Activated T-cell treated with anti-CD3 and anti-CD28 coated beads, Interleukin-2, amount 50 U/mL, for 1 hour (primary cell): ENCODE data around the gene BPIFA3.

Source experiments
- DNase-seq: peaks from one replicate; pipeline ENCODE4 v3.0.0-alpha.2; 2020

BPIFA3 gene

DNA sequence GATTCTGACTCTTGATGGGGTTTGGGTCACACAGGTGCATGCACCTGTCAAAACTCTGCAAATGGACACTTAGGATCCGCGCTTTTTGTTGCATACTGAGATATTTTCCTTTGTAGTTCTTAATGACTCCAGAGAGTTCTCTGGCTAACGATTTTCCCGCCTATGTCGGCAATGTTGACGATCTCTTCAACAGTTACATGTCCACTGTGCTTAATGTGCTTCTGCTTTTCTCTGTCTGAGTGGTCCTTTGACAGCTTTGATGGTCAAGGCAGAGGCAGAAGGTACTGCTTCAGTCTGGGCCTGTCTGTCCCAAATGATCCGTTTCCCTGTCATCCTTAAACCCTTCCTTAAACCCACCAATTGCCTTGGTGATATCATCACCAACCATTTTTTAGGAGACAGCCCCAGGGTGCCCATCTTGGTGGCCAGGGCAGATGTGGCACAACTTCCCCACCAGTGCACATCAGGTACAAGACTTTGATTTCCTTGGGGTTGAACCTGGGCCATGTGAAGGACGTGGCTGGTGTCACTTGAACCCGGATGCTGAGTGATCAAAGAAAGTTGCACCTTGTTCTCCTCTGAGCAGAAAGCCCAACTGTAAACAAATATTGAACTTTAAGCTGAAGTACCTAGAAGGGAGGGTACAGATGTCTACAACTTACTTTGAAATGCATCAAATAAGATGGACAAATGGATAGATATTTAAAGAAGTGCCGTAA is 55.2 kb downstream of the BPIFA3 start:
- DNase-seq = no peak

DNA sequence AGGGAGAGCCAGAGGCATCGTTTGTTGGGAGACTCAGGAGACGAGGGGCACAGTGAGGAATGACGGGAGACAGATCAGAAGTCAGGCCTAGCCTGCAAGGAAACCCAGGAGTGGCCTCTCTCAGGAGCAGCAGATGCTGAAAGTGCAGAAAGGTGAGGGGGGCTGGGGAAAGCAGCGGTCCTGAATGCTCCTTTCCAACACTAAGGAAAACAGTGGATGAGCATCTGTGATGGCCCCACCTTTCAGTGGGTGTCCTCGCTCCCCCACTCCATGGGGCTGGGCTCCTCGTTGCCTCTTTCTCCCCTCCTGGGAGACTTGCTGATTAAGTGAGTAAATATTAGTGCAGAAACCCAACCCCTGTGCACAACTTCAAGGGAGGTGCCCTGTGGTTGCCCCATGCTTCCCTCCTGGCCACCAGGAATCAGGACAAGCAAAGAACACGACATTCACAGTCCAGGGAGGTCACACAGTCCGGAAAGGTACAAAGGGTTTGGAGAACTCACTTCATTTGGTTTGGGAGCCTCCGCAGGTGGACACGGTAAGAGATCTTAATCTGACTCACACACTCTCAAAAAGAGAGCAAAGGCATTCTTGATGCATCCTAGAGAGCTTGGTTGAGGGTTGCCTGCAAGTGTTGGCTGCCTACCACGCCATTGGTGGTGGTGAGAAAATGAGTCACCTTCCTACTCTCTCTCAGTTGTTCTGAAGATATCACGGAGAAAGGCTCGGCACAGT is 56.1 kb downstream of the BPIFA3 start:
- no peak for DNase-seq

DNA sequence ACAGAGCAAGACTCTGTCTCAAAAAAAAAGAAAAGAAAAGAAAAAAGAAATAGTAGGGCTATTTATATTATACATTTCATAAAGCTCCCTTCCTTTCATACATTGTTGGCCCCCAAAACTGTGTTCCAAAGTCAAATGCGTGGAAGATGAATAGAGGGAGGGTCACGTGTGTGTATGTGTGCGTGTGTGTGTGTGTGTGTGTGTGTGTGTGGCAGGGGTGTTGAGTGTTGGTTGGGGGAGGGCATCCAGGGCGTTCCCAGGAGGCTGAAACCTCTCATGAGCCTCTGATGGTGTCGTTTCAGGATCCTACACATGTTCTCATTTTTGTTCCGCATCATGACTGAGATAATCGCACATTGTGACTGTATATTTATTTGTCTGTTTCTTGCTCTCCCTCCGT is 58.1 kb downstream of the BPIFA3 start:
- DNase-seq = no peak

GRCh38 chr20:33275871-33276270 is 58.7 kb downstream of the BPIFA3 start:
- no peak for DNase-seq

DNA sequence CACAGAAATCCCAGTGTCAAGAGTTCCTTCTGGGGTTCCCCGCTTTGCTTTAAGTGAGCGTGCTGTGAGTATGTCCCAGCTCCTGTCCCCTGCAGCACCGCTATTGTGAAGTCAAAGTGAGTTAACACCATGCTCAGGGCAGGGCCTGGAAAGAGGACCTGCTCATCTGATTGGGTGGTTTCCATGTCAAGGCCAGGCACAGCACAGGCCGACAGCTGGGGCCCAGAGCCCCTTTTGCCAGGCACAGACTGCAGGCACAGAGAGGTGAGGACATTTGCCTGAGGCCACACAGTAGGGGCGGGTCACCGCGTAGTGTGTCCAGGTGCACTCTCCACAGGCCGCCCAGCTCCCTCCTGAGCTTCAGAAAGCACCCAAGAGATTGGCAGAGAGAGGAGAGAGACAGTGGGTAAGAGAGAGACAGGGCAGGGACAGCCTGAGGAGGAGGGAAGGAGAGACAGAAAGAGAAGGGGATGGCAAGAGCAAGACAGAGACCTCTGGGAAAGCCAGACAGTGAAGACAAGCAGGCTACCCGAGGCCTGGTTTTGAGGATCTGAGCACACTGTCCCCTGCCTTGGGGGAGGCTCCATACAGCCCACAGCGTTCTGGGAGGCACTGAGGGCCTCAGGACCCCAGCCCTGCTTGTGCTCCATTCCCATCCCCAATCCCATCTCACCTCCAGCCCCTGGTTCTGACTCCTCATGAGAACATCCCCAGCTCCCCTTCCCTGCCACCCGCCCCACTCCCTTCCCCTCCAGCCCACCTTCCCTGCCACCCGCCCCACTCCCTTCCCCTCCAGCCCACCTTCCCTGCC is 59.4 kb downstream of the BPIFA3 start:
- no peak for DNase-seq
